ENCODE data around the gene PGM2L1. TPM values are rescaled to one million over a fixed set of nuclear protein-coding genes. Genes with fewer than 3 reads are reported as not detected.

Gene PGM2L1
- total RNA-seq, 1 donor from 2014 or later, result 97.2 TPM

- Mint-ChIP-seq H3K4me1 (ENCODE audit: low read depth, unreplicated experiment) (peaks cover 14% of the 10 kb centered on the region), H3K27ac (ENCODE audit: unreplicated experiment) (peak overlapping the region; percentile 29), H3K36me3 (ENCODE audit: unreplicated experiment) (no peaks in the 10 kb centered on the region), H3K27me3 (ENCODE audit: unreplicated experiment) (no peaks in the 10 kb centered on the region), H3K9me3 (ENCODE audit: unreplicated experiment) (no peaks in the 10 kb centered on the region), H3K4me3 (ENCODE audit: unreplicated experiment) (peak overlapping the region; percentile 19)
- DNase-seq, result no peak
- no peak for TF ChIP-seq CTCF (IDR thresholded peaks at IDR 0.05; ENCODE audit: partially characterized antibody, unreplicated experiment)
Observed at GRCh38 chr11:74443071-74443864, 45.0 kb upstream of the PGM2L1 start.

GRCh38 chr11:74442636-74443035, 44.4 kb upstream of the PGM2L1 start:
- TF ChIP-seq CTCF (IDR thresholded peaks at IDR 0.05; ENCODE audit: partially characterized antibody, unreplicated experiment), result no peak
- Mint-ChIP-seq H3K4me3 (ENCODE audit: unreplicated experiment) (no peak overlapping the region), H3K9me3 (ENCODE audit: unreplicated experiment) (no peaks in the 10 kb centered on the region), H3K36me3 (ENCODE audit: unreplicated experiment) (no peaks in the 10 kb centered on the region), H3K4me1 (ENCODE audit: low read depth, unreplicated experiment) (peaks cover 14% of the 10 kb centered on the region), H3K27ac (ENCODE audit: unreplicated experiment) (no peak overlapping the region), H3K27me3 (ENCODE audit: unreplicated experiment) (no peaks in the 10 kb centered on the region)
- no peak for DNase-seq

- Mint-ChIP-seq H3K27me3 (ENCODE audit: unreplicated experiment) (no peaks in the 10 kb centered on the region), H3K27ac (ENCODE audit: unreplicated experiment) (no peak overlapping the region), H3K36me3 (ENCODE audit: unreplicated experiment) (no peaks in the 10 kb centered on the region), H3K4me1 (ENCODE audit: low read depth, unreplicated experiment) (peaks cover 10% of the 10 kb centered on the region), H3K4me3 (ENCODE audit: unreplicated experiment) (no peak overlapping the region), H3K9me3 (ENCODE audit: unreplicated experiment) (no peaks in the 10 kb centered on the region)
- no peak for DNase-seq
- no peak for TF ChIP-seq CTCF (IDR thresholded peaks at IDR 0.05; ENCODE audit: partially characterized antibody, unreplicated experiment)
Observed at GRCh38 chr11:74438681-74439080, 40.4 kb upstream of the PGM2L1 start.

GRCh38 chr11:74437441-74438042, 39.3 kb upstream of the PGM2L1 start:
- Mint-ChIP-seq H3K27me3 (ENCODE audit: unreplicated experiment) (no peaks in the 10 kb centered on the region), H3K4me1 (ENCODE audit: low read depth, unreplicated experiment) (peaks cover 4% of the 10 kb centered on the region), H3K36me3 (ENCODE audit: unreplicated experiment) (no peaks in the 10 kb centered on the region), H3K27ac (ENCODE audit: unreplicated experiment) (no peak overlapping the region), H3K4me3 (ENCODE audit: unreplicated experiment) (no peak overlapping the region), H3K9me3 (ENCODE audit: unreplicated experiment) (no peaks in the 10 kb centered on the region)
- no peak for DNase-seq
- TF ChIP-seq CTCF (IDR thresholded peaks at IDR 0.05; ENCODE audit: partially characterized antibody, unreplicated experiment), result no peak

- no peaks in the 10 kb centered on the region for H3K9me3 Mint-ChIP-seq (ENCODE audit: unreplicated experiment)
Observed at GRCh38 chr11:74434528-74434927, 36.3 kb upstream of the PGM2L1 start.

More at GRCh38 chr11:74434528-74434927, 36.3 kb upstream of the PGM2L1 start:
- Mint-ChIP-seq H3K27me3 (ENCODE audit: unreplicated experiment) (no peaks in the 10 kb centered on the region), H3K4me1 (ENCODE audit: low read depth, unreplicated experiment) (peaks cover 4% of the 10 kb centered on the region), H3K27ac (ENCODE audit: unreplicated experiment) (no peak overlapping the region), H3K4me3 (ENCODE audit: unreplicated experiment) (no peak overlapping the region), H3K36me3 (ENCODE audit: unreplicated experiment) (no peaks in the 10 kb centered on the region)
- TF ChIP-seq CTCF (IDR thresholded peaks at IDR 0.05; ENCODE audit: partially characterized antibody, unreplicated experiment), result no peak
- DNase-seq, result no peak
